NCI-H2029 treated with DMSO at 0.1 percent for 48 hours (cell line): ENCODE results near the gene AGPAT3.

ENCODE experiments used
- DNase-seq: peaks from one replicate; lab custom pipeline; 2025; lab: John Stamatoyannopoulos, UW

Gene AGPAT3

DNA sequence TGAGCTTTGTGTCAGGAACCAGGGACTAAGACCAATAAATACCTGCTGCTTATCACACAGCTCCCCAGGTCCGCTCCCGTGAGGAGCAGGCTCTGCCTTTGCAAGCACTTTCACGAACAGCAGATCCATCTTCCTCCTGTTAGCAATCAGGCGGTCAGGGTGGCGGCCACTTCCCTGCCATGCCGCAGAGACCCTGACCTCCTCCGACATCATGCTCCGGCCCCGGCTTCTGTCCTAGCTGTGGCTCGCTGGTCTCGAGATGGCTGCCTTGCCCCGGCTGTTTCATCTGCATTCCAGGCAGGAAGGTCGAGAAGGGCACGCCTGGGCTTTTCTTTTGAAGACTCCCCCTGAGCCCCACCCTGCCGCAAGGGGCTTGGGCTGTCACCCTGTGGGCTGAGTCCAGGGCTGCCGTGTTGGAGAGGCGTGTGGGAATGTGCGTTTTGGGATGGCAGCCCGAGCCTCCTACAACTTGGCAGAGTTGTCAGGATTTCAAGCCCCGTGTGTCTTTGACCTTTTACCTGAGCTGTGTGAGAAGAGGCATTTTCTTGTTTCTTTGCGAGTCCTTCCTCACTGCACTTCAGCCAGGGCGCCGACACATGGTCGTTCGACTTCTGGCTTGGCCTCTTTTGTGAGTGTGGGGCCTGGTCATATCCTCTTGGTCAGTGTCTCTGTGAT is 59.5 kb downstream of the AGPAT3 start:
- DNase-seq, result no peak

DNA sequence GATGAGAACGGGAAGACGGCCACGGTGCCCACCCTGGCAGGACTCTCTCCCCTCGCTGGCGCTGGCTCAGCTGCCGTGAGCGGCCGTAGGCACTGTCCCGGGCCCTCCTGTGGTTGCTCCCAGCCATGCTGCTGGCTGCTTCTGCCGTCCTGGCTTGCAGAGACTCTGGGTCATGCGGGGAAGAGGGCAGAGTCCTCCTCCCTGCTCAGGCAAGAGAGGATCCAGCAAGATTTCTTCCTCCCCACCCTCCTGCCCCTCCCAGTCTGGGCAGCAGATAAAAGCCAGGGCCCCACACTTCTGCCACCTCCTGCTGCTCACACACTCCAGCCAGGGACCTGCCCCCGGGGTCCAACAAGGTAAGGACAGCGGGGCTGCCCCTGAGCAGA is 60.1 kb downstream of the AGPAT3 start:
- no peak for DNase-seq

DNA sequence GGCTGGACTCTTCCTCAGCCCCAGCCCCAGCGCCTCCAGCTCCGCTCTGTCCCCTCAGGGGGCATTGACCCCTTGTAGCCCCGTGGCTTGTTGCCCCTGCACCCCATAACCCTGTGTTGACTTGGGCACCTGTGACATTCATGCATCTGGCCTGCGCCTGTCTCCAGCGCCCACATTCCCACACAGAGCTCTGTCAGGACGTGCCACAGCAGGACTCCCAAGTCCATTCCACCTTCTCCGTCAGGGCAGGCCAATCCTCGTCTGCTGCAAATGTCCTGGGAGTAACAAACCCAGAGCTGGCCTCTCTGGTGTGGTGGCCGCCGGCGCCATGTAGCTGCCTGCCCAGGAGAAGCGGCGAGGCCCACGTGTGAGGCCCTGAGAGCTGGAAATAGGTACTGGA is 60.6 kb downstream of the AGPAT3 start:
- no peak for DNase-seq

DNA sequence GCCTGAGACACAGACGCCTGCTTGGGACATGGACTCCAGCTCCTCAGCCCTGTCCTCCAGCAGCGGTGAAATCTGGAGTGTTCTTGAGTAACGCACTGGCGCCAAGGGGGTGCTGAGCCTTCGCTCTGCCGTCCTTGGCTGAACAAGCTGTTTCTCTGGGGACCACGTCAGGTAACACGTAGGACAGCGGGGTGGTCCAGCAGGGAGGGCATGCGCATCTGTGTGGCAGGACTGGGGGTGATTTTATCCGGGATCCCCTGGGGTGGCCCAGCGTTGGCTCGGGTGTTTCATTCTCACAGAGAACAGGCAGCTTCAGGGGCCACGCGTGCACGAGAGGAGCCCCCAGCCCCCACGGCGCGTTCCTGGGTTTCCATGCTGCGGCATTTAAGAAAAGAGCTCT is 61.2 kb downstream of the AGPAT3 start:
- no peak for DNase-seq

DNA sequence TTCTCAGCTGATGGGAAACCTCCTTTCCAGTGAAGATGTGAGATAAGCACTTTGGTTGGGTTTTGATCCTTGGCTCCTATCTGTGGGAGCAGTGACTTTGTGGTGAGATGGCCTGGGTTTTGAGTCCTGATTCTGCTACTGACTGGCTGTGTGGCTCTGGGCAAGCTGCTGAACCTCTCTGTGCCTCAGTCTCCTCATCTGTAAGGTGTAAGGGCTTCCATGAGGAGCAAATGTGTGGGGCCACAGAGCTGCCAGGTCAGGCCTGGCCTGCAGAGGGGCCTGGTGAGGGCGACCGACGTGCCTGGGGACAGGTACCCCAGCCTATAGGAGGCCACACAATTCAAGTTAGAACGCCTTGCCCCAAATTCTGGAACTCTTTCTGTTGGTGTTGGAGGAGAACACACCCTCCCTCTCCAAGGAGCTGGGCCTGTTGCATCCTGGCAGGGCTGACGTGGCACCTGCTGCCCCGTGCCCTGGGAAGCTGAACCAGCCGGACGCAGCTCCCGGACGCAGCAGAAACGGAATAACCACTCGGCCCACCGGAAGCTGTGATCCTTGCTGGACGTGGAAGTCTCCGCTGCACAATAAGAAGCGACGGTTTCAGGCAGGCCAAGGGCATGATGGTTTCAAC is 62.7 kb downstream of the AGPAT3 start:
- no peak for DNase-seq

DNA sequence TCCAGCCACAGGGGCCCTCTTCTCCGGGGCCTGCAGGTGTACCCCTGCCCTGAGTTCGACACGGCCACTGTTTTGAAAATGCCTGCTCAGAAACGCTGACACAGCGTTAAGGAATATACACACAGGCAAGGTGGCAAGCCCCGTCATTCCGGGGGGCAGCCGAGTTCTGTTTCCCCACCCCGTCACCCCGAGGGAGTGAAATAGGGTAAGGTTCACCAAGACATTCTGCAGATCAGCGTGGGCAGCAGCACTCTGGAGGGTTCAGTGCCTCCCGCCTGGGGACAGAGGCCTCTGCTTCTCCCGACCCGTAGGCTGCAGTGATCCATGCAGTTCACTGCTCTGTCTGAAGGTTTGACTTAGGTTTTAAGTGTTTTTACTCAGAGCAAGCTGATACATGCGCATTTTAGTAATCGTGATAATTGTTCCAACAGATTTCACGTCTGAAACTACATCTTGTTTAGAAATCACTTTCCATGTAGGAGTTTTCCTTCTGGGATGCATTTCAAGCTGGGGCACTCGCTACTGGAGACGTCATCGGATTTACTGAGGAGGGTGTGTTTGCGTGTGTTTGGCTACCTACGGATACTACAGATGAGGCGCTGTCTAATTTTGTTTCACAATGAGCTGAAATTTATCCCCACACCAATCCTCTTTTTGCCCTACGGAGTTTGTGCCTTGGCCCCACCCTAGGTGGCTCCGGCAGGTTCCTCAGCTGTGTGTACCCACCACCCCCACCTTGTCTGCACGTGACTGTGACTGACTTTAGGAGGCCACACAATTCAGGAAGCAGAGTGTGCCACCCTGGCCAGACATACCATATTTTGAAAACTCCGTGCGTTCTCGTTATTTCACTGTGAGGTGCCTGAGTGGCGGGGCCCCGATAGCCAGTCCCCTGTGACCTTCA is 63.5 kb downstream of the AGPAT3 start:
- no peak for DNase-seq

DNA sequence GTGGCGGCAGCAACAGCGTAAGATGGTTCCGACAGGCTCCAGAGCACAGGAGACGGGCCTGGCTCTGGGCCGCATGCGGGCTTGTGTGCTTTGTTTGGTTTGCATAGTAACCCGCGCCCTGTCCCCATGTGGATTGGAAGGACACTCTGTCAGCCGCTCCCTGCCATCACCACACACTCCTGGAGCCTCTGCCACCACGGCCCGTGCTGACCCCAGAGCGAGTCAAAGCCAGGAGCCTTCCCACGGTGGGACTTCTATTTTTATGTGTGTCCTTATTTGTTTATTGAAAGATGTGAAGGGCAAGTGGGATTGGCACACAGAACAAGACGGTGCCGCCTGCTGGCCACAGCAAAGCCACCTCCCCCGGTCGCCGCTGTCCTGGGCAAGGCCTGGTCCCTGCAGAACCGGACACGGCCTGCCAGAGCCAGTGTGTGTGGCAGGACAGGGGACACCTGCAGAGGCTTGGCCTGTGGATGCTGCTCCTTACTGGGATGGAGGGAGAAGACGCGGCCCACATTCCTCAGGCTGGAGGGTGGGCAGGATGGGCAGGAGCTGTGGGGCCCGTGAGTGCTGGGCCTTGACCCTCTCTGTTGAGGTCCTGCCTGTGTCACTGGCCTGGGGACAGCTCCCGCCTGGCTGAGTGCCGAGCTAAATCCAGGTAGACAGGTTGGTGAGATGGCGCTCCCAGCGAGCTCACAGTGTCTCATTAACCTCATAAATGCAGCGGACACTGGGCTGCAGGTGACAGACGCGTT is 64.4 kb downstream of the AGPAT3 start:
- no peak for DNase-seq

DNA sequence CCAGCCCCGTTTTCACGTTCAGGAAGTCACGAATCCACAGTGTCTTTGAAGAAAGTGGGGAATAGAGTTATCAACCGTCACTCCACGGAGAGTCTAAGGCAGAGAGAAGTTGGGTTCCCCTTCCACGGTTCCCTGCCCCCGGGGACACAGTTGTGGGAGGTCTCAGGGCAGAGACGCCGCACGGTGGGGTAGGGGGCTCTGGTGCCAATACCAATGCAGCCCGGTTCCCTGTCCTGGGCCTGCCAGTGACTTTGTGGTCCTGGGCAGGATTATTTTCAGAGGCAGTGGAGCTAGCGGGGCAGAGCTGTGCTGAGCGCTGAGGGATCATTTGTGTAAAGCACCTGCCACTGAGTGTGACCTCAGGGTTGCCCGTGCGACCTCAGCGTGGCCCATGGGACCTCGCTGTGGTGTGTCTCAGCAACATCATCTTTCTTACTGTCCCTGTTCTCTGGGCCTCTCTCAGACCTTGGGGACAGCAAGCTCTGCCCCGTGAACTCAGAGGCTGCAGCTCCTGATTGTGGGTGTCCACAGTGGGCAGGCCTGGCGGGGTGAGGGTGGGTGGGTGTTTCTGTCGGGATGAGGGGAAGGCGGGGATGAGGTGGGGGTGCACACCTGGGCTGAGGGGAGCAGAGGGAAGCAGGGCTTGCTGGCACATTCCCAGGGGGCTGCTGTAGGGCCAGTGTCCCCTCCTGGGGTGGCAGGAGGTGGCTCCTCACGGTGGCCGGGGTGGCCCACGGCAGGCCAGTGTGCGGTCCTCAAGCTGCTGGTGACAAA is 65.2 kb downstream of the AGPAT3 start:
- no peak for DNase-seq

DNA sequence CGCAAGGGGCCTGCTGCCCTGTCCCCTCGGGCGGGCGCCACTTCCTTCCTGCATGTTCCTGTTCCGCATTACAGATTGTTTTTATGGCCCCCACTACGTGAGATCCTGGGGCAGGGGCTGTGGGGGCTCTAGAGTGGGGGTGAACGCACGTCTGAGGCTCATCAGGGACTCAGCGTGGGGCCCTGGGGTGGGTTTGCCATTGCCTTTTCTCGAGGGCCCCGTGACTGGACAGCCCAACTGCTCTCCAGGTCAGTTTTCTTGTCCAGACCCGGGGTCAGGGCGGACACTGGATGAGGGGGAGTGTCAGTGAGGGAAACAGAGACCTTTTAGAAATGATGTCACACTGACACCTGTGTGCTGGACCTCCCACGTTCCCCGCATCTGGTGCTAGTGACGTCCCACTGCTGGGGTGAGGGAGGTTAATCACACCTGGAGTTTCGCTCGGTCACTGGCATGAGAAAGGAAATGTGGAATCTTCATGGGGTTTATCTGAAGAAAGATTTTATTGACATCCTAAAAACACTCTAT is 65.9 kb downstream of the AGPAT3 start:
- no peak for DNase-seq

DNA sequence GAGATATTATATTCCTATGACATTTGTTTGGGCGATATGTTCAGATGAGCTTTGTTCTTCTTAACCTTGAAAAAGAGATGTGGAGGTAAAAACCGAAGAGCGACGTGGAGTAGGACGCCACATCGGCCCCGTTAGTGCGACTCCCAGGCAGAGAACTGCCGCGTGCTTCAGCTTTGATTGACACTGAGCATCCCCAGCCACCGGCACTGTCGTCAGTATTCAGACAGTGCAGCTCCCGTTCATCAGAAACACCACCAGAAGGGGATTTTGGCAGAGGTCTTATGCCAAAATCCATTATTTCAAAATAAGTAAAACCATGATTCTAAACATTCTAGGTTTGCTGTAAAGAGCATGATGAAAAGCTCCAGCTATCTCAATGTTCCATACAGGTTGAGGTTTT is 66.5 kb downstream of the AGPAT3 start:
- no peak for DNase-seq

DNA sequence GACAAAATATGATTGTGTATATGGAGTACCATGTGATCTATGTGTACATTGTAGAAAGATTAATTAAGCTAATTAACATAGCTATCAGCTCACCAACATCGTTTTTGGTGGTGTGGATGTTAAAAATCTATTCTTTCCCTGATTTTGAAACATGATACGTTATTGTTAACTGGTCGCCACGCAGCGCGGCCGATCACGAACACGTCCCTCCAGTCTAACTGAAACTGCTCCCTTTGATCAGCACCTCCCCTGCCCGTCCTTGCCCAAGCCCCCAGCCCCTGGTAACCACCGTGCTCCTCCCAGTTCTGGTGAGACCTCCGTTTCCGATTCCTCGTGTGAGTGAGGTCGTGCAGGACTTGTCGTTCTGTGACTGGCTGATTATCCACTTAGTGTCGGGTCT is 67.0 kb downstream of the AGPAT3 start:
- no peak for DNase-seq

DNA sequence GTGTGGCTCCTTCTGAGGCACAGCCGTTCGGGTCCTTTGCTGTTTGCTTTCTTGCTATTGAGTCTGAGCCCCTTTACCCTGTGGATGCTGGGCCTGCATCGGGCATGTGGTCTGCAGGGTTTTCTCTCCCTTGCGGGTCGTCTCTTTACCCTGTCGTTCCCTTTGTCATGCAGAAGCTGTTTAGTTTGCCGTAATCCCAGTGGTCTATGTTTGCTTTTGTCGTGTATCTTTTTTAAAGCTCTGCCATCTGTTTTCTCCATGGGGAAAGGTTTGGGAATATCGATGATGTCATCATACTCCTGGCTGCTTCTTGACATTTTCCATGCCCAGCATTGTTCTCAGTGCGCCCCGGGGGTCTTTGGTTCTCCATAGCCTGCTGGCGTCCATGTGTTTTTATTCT is 68.2 kb downstream of the AGPAT3 start:
- no peak for DNase-seq

DNA sequence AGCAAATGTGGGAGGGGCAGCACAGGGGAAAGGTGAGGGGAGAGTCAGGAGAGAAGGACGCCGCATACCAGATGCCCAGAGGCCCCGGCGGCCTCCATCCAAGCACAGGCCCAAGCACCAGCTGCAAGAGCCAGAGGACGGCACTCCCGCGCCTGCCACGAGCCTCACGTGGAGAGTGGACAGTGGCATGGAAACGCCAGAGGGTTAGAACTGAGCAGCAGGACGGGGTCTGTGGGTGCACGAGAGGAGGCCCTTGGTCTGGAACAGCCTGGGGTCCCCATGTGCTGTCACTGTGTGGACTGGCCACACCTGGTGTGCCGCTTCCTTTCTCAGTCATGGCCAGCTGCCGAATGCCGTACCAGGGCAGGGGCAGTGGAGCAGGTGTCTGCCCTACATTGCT is 68.7 kb downstream of the AGPAT3 start:
- no peak for DNase-seq

DNA sequence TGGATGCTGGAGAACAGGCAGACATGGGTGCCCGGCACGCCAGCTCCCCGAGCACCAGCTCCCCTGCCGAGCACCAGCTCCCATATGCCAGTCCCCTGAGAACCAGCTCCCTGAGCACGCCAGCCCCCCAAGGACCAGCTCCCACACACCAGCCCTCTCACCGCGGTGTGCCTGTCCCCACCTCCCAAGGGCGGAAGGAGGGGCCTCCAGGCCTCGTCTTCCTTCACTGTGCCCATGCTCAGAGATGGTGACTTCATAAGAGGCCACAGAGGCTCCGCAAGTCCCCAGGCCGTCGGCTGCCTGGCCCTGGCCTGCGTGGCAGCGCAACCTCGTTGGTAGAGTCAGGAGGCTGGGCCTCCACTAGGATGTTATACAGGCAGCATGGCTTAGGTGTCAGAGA is 69.1 kb downstream of the AGPAT3 start:
- DNase-seq, result no peak

DNA sequence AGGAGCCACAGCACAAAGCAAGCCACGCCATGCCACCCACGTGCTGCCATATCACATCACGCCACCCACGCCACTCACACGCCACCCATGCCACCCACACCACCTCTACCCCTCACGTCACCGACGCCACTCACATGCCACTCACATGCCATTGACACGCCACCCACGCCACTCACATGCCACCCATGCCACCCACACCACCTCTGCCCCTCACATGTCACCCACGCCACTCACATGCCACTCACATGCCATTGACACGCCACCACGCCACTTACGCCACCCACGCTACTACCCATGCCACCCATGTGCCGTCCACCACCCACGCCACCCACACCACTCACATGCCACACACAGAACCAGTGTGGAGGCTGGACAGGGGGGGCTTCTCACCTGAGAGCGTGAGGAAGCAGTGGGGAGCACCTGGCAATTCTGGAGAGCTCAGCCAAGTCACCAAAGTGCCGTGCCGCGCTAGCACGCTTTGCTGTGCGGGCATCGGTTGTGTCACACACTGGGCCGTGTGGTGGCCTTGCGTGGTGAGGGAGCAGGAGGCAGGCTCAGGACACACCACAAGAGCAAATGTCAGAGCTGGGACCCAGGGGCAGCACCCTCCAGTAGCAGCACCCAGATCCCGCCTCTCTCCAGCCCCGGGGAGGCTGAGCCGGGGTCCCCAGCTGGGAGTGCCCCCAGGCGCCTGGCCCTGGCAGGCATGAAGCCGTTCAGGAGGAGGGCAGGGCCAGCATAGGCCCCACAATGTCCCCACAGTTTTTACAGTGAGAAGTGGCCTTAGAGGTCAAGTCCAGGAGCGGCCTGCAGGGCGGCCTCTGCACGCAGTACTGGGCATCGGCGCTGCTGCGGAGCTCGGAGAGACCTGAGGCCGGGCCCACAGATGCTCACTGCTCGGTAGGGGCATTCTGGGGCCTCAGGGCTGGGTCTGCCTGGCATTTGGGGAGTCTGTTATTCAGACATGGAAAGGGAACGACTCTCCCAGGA is 70.0 kb downstream of the AGPAT3 start:
- DNase-seq, result no peak

DNA sequence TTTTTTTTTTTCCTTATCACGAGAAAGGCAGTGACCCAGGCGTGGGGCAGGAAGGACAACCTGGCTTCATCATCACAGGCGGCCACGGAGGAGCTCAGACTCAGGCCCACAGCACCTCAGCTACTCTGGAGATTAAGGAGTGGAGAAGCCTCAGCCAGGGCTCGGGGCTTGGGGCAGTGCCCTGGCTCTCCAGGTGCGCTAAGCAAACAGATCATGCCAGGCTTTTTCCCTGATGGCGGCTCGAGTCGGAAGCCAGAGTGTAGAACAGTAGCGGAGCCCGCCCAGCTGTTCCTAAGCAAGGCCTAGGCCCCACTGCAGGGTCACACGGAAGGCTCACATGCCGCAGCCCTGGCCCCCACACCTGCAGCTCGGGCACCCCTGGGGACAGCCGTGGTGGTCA is 70.7 kb downstream of the AGPAT3 start:
- no peak for DNase-seq

DNA sequence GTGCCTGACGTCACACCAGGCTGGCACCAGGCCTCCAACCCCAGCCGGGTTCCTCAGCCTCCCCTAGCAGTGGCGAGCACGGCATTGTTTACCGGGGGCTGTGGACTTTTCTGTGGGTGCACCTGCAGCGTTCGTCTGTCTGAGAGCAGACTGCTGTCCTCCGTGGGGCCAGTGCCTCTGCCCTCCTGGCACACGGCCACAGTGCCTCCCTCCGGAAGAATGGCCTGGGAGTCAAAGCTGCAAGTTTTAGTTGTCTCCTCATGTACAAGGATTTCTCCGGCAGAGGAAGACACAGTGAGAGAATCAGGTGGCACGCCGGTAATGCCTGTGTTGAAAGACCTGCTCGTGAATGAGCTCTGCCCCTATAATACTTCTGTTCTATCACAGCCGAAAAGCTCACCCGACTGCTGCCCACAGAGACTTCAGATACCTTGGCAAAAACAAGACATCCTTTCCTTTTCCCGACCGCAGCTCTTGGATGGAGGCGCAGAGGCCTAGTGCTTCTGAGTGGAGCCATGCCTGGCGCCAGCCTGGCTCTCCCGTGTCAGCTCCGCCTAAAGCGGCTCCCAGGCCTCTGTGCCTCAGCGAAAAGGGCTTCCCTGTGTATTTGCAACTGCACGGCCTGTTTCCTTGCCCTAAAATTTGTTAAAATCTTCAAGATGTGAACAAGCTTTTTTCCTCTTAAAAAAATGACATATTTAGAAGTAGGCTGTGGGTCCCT is 71.4 kb downstream of the AGPAT3 start:
- DNase-seq, result no peak

DNA sequence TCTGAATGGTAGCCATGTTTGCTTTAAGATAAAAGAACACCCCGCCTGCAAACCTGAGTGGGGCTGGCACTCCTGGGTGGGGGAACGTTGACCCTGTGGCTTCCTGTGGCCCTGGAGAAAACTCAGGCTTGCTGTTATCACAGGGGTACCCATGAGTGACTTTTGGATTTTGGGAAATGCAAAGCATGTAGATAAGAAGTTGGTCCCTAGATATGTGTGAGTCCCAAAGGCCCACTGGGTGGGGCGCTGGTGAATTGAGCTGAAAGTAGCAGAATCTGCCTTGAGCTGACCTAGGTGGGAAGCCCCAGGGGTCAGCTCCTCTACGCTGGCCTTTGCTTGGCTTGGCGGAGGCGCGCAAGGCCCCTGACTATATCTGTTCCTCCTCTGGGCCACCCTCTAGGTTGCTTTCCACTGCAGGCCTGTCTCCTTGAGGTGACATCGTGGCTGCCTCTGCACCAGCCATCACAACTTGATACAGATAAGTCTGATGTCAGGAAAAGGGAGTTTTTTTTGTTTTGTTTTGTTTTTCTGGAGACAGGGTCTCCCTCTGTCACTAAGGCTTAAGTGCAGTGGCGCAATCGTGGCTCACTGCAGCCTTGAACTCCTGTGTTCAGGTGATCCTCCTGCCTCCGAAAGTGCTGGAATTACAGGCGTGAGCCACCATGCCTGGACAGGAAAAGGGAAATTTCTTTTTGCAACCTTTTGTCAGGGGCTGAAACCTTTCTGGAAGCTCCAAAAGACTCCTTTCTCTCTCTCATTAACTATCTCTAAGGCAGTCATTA is 72.2 kb downstream of the AGPAT3 start:
- no peak for DNase-seq

DNA sequence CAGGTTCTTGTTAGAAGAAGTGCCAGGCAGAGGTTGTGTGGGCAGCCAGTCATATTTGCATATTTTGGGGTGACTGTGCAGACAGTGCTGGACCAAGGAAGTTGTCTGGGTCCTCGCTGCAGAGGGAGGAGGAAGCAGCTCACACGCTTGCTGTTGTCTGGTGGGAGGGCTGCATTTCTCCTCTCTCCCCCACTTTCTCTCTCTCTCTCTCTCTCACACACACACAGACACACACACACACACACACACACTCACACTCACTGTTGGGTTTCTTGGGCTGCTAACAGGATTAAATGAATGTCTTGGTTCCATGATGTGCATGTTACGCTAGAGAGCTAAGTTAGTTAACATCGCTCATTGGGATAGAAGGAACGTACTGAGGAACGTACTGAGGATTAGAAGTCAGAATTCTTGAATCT is 72.9 kb downstream of the AGPAT3 start:
- DNase-seq, result no peak
